Measurements from ENCODE around the gene HINFP. TPM values are rescaled to one million over a fixed set of nuclear protein-coding genes. Genes with fewer than 3 reads are reported as not detected.

Gene HINFP
- total RNA-seq, 2 donors from 2014 or later, result 11.9 to 28.3 TPM

GRCh38 chr11:119112314-119113020 is 8.9 kb upstream of the HINFP start:
- no peak for DNase-seq
- H3K27ac ChIP-seq, result no peak overlapping the region
- no peak for ATAC-seq
- no peak overlapping the region for H3K4me3 ChIP-seq
- 88 to 90% methylated on average over 7 to 12 of the region's 12 CpGs for WGBS, 2 donors
- intact Hi-C loops (cut with DNase I), result no loop called here
- TF ChIP-seq, protein P1, sequence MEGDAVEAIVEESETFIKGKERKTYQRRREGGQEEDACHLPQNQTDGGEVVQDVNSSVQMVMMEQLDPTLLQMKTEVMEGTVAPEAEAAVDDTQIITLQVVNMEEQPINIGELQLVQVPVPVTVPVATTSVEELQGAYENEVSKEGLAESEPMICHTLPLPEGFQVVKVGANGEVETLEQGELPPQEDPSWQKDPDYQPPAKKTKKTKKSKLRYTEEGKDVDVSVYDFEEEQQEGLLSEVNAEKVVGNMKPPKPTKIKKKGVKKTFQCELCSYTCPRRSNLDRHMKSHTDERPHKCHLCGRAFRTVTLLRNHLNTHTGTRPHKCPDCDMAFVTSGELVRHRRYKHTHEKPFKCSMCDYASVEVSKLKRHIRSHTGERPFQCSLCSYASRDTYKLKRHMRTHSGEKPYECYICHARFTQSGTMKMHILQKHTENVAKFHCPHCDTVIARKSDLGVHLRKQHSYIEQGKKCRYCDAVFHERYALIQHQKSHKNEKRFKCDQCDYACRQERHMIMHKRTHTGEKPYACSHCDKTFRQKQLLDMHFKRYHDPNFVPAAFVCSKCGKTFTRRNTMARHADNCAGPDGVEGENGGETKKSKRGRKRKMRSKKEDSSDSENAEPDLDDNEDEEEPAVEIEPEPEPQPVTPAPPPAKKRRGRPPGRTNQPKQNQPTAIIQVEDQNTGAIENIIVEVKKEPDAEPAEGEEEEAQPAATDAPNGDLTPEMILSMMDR (IDR thresholded peaks at IDR 0.05), result no peak
- no peak for TF ChIP-seq POLR2A (IDR thresholded peaks at IDR 0.05)
- H3K4me1 ChIP-seq, result peaks cover 19% of the 10 kb centered on the region
- peaks cover 0 to 10% of the 10 kb centered on the region in 2 donors for H3K36me3 ChIP-seq (replicated peaks in 1 of 2; ENCODE audit: insufficient read depth in 1 of 2, low read depth in 2 of 2)
- H3K9me3 ChIP-seq, result no peaks in the 10 kb centered on the region
- H3K27me3 ChIP-seq, result no peaks in the 10 kb centered on the region

GRCh38 chr11:119113716-119114115 is 7.7 kb upstream of the HINFP start:
- no peaks in the 10 kb centered on the region for H3K9me3 ChIP-seq
- 94% methylated on average over 9 of the region's 9 CpGs for WGBS, 2 donors
- ATAC-seq (no peak), DNase-seq (no peak)
- H3K27ac ChIP-seq, result no peak overlapping the region
- no peaks in the 10 kb centered on the region for H3K27me3 ChIP-seq
- TF ChIP-seq, protein P1 (IDR thresholded peaks at IDR 0.05), result no peak
- no peak for TF ChIP-seq POLR2A (IDR thresholded peaks at IDR 0.05)
- H3K4me3 ChIP-seq, result no peak overlapping the region
- peaks cover 11% of the 10 kb centered on the region for H3K4me1 ChIP-seq
- intact Hi-C loops (cut with DNase I), result no loop called here
- peaks cover 0 to 10% of the 10 kb centered on the region in 2 donors for H3K36me3 ChIP-seq (replicated peaks in 1 of 2; ENCODE audit: insufficient read depth in 1 of 2, low read depth in 2 of 2)

DNA sequence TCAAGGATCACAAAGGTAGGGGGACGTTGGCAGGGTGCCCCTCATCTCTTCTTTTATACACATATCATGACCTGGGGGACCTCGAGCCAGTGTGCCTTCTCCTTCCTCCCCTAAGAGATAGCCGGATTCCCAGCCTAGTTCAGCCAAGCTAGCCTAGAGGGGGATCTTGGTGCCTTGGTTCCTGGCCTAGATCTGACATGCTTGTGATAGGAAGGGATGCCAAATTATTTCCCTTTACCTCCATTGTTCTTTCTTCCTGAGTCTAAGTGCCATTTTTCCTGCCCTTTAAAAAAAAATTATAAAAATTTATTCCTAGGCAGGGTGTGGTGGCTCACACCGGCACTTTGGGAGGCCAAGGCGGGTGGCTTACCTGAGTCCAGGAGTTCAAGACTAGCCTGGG is 7.0 kb upstream of the HINFP start:
- no peak for DNase-seq
- no peak for ATAC-seq
- Histone ChIP-seq H3K36me3 (replicated peaks in 1 of 2; ENCODE audit: insufficient read depth in 1 of 2, low read depth in 2 of 2) (peaks cover 0 to 10% of the 10 kb centered on the region in 2 donors), H3K4me3 (no peak overlapping the region), H3K4me1 (peaks cover 4% of the 10 kb centered on the region), H3K27ac (no peak overlapping the region), H3K9me3 (no peaks in the 10 kb centered on the region), H3K27me3 (no peaks in the 10 kb centered on the region)
- 94 to 95% methylated on average over 4 to 5 of the region's 5 CpGs for WGBS, 2 donors
- TF ChIP-seq POLR2A (IDR thresholded peaks at IDR 0.05), result no peak
- TF ChIP-seq, protein P1 (IDR thresholded peaks at IDR 0.05), result no peak
- intact Hi-C loops (cut with DNase I), result no loop called here

- Histone ChIP-seq H3K27ac (peak overlapping the region in 2 of 4 donors; percentile 7 to 56), H3K9me3 (no peaks in the 10 kb centered on the region), H3K27me3 (no peaks in the 10 kb centered on the region), H3K4me3 (no peak overlapping the region), H3K36me3 (replicated peaks in 1 of 2; ENCODE audit: insufficient read depth in 1 of 2, low read depth in 2 of 2) (peaks cover 0 to 10% of the 10 kb centered on the region in 2 donors), H3K4me1 (peaks cover 7% of the 10 kb centered on the region)
- ATAC-seq (no peak), DNase-seq (peak in 1 of 4 donors; percentile 58)
- 63 to 72% methylated on average over 23 to 24 of the region's 24 CpGs for WGBS, 2 donors
- no peak for TF ChIP-seq POLR2A (IDR thresholded peaks at IDR 0.05)
- TF ChIP-seq, protein P1 (IDR thresholded peaks at IDR 0.05), result no peak
- intact Hi-C loops (cut with DNase I), result no loop called here
Measured at GRCh38 chr11:119115484-119116234, 5.7 kb upstream of the HINFP start.

Data from body of pancreas (tissue), 4 donors.